H1 (cell line): Measurements from ENCODE around the gene TMEM236. TPM values are rescaled to one million over a fixed set of nuclear protein-coding genes. Genes with fewer than 3 reads are reported as not detected.

ENCODE experiments used
- CTCF ChIA-PET: fragments of 300-600 bp; sonication (Branson Sonifier 250); formaldehyde crosslinking; loops from one replicate; lab custom pipeline; 2021; ENCODE audit not compliant: partially characterized antibody; lab: Charles Lee
- POLR2A ChIA-PET: fragments of 300-600 bp; sonication (Branson Sonifier 250); formaldehyde crosslinking; loops from one replicate; lab custom pipeline; 2021; ENCODE audit warnings: inconsistent platforms; ENCODE audit not compliant: partially characterized antibody; lab: Charles Lee
- DNase-seq, 2 experiments: peaks; one replicate each; pipeline versions ENCODE4 v3.0.0 to v3.0.0-alpha.2; 2010 to 2022; ENCODE audit warnings: low spot score in 2 of 2, low read depth in 1 of 2, mixed read lengths in 1 of 2
- FAIRE-seq: peaks from 2 replicates; lab custom pipeline; 2011; peaks lifted over from hg19 to GRCh38; lab: Jason Lieb, UNC
- H2AFZ ChIP-seq: 2 replicates; pipeline ENCODE4 v1.8.1; 2012; ENCODE audit warnings: low read length, inconsistent platforms
- H2AK5ac ChIP-seq: 2 replicates; pipeline ENCODE4 v1.6.1; 2013; ENCODE audit warnings: low read depth, low read length
- H2BK120ac ChIP-seq: replicated peaks from 2 replicates; pipeline ENCODE3; 2013; ENCODE audit warnings: low read depth, low read length, inconsistent platforms
- H2BK12ac ChIP-seq: 2 replicates; pipeline ENCODE4 v1.6.1; 2013; ENCODE audit warnings: low read depth, low read length
- H2BK15ac ChIP-seq: 2 replicates; pipeline ENCODE4 v1.6.1; 2013; ENCODE audit warnings: low read length
- H2BK20ac ChIP-seq: 2 replicates; pipeline ENCODE4 v1.6.1; 2013; ENCODE audit warnings: low read length
- H2BK5ac ChIP-seq: 2 replicates; pipeline ENCODE4 v1.6.1; 2013; ENCODE audit warnings: low read depth, low read length
- H3K14ac ChIP-seq: 2 replicates; pipeline ENCODE4 v1.6.1; 2013; ENCODE audit warnings: inconsistent platforms; ENCODE audit not compliant: insufficient read length
- H3K18ac ChIP-seq: 2 replicates; pipeline ENCODE4 v1.6.1; 2013; ENCODE audit warnings: low read length; ENCODE audit errors: extremely low read depth
- H3K23ac ChIP-seq: 2 replicates; pipeline ENCODE4 v1.6.1; 2013; ENCODE audit warnings: inconsistent platforms; ENCODE audit not compliant: insufficient read length
- H3K23me2 ChIP-seq: 2 replicates; pipeline ENCODE4 v1.6.1; 2013; ENCODE audit warnings: low read depth, low read length
- H3K27ac ChIP-seq: 2 replicates; pipeline ENCODE4 v1.6.1; 2011; ENCODE audit warnings: low read depth, low read length, inconsistent platforms
- H3K27me3 ChIP-seq, 4 experiments: replicated peaks in 1 of 4; 1 replicate in 1 of 4; 2 replicates in 3 of 4; pipeline versions ENCODE4 v1.6.1 to v1.8.1; 2011 to 2013; ENCODE audit warnings: low read length in 3 of 4, mild to moderate bottlenecking in 3 of 4, inconsistent platforms in 2 of 4, mixed read lengths in 2 of 4, moderate library complexity in 1 of 4; ENCODE audit not compliant: control insufficient read depth in 3 of 4, insufficient read depth in 3 of 4; ENCODE audit errors: extremely low read depth in 1 of 4
- H3K36me3 ChIP-seq, 4 experiments: 2 replicates each; pipeline versions ENCODE4 v1.6.1 to v1.8.1; 2011 to 2013; ENCODE audit warnings: mild to moderate bottlenecking in 4 of 4, low read length in 3 of 4, moderate library complexity in 2 of 4, control low read depth in 1 of 4, inconsistent platforms in 1 of 4; ENCODE audit not compliant: insufficient read depth in 4 of 4, control insufficient read depth in 2 of 4
- H3K4ac ChIP-seq: replicated peaks from 2 replicates; pipeline ENCODE3; 2013; ENCODE audit warnings: low read length, low read depth, mixed read lengths, inconsistent platforms; ENCODE audit not compliant: insufficient read length
- H3K4me1 ChIP-seq, 4 experiments: replicated peaks in 1 of 4; 1 replicate in 1 of 4; 2 replicates in 3 of 4; pipeline versions ENCODE4 v1.6.1 to v1.8.1; 2011 to 2013; ENCODE audit warnings: low read length in 3 of 4, inconsistent platforms in 2 of 4, mixed read lengths in 1 of 4; ENCODE audit not compliant: insufficient read depth in 4 of 4, control insufficient read depth in 3 of 4
- H3K4me2 ChIP-seq, 2 experiments: 2 replicates each; pipeline versions ENCODE4 v1.6.1 to v1.8.1; 2011 to 2013; ENCODE audit warnings: low read depth in 2 of 2, low read length in 2 of 2, control low read depth in 1 of 2, inconsistent platforms in 1 of 2, mild to moderate bottlenecking in 1 of 2; ENCODE audit not compliant: insufficient read depth in 1 of 2
- H3K4me3 ChIP-seq, 4 experiments: fragments of 200-600, 300-600 bp in 1 of 4; sonication (generic), shearing (Covaris generic), sonication (Bioruptor Twin) in 1 of 4; 2 replicates each; pipeline versions ENCODE4 v1.5.1 to v1.8.1; 2011 to 2016; ENCODE audit warnings: low read length in 4 of 4, low read depth in 3 of 4, control low read depth in 2 of 4, inconsistent platforms in 2 of 4, mild to moderate bottlenecking in 2 of 4, mixed read lengths in 1 of 4, moderate library complexity in 1 of 4; ENCODE audit not compliant: insufficient read depth in 2 of 4; ENCODE audit errors: extremely low read depth in 1 of 4
- H3K56ac ChIP-seq: replicated peaks from 2 replicates; pipeline ENCODE3; 2013; ENCODE audit warnings: low read depth, mild to moderate bottlenecking, mixed read lengths, low read length, inconsistent platforms; ENCODE audit not compliant: insufficient read length
- H3K79me1 ChIP-seq: 2 replicates; pipeline ENCODE4 v1.6.1; 2013; ENCODE audit warnings: low read depth, low read length, control low read depth
- H3K79me2 ChIP-seq, 2 experiments: 2 replicates each; pipeline versions ENCODE4 v1.6.1 to v1.8.1; 2012 to 2013; ENCODE audit warnings: low read length in 2 of 2, mild to moderate bottlenecking in 2 of 2, inconsistent platforms in 1 of 2; ENCODE audit not compliant: insufficient read depth in 2 of 2, control insufficient read depth in 1 of 2
- H3K9ac ChIP-seq, 4 experiments: replicated peaks in 1 of 4; 1 replicate in 1 of 4; 2 replicates in 3 of 4; pipeline versions ENCODE4 v1.6.1 to v1.8.1; 2011 to 2013; ENCODE audit warnings: low read depth in 3 of 4, low read length in 3 of 4, control low read depth in 2 of 4, mild to moderate bottlenecking in 2 of 4, moderate library complexity in 2 of 4, inconsistent platforms in 1 of 4; ENCODE audit errors: extremely low read depth in 1 of 4
- H3K9me3 ChIP-seq, 2 experiments: 2 replicates each; pipeline versions ENCODE4 v1.6.1 to v1.8.1; 2012 to 2013; ENCODE audit warnings: mild to moderate bottlenecking in 2 of 2, moderate library complexity in 2 of 2, control low read depth in 1 of 2, inconsistent platforms in 1 of 2, low read depth in 1 of 2, low read length in 1 of 2, mixed read lengths in 1 of 2; ENCODE audit not compliant: insufficient read depth in 2 of 2
- H4K20me1 ChIP-seq, 2 experiments: replicated peaks in 1 of 2; 2 replicates each; pipeline versions ENCODE3 to v1.8.1; 2011 to 2013; ENCODE audit warnings: inconsistent platforms in 2 of 2, low read length in 2 of 2, mild to moderate bottlenecking in 1 of 2; ENCODE audit not compliant: insufficient read depth in 2 of 2, control insufficient read depth in 1 of 2
- H4K5ac ChIP-seq: 2 replicates; pipeline ENCODE4 v1.6.1; 2013; ENCODE audit warnings: low read length, low read depth, mixed read lengths, inconsistent platforms; ENCODE audit not compliant: insufficient read length
- H4K8ac ChIP-seq: 2 replicates; pipeline ENCODE4 v1.8.0; 2013; ENCODE audit warnings: mild to moderate bottlenecking, moderate library complexity, low read length, inconsistent platforms; ENCODE audit not compliant: insufficient read depth; ENCODE audit errors: extremely low read depth
- H4K91ac ChIP-seq: replicated peaks from 2 replicates; pipeline ENCODE3; 2013; ENCODE audit warnings: low read length, mixed read lengths, inconsistent platforms; ENCODE audit not compliant: insufficient read length
- ASH2L ChIP-seq: fragments of 200-600, 300-600 bp; sonication (generic); IDR thresholded peaks from one replicate; pipeline ENCODE4 v1.7.1; 2017; ENCODE audit warnings: low read length
- EGR1 ChIP-seq: IDR thresholded peaks from 2 replicates; pipeline ENCODE4 v1.6.1; 2011; ENCODE audit warnings: low read depth, low read length, borderline replicate concordance
- FOSL1 ChIP-seq: IDR thresholded peaks from 2 replicates; pipeline ENCODE4 v1.6.1; 2011; ENCODE audit warnings: mild to moderate bottlenecking, low read depth, low read length, moderate library complexity; ENCODE audit not compliant: insufficient read depth
- KDM1A ChIP-seq: fragments of 200-600, 300-600 bp; sonication (generic); IDR thresholded peaks from 2 replicates; pipeline ENCODE4 v1.7.1; 2016; ENCODE audit warnings: mild to moderate bottlenecking, low read length, borderline replicate concordance
- PHF8 ChIP-seq: fragments of 200-600 bp; sonication (generic); conservative IDR thresholded peaks from 2 replicates; pipeline ENCODE4 v1.7.1; 2012; ENCODE audit warnings: low read depth, mild to moderate bottlenecking, inconsistent platforms, low read length, moderate library complexity
- POLR2AphosphoS5 ChIP-seq: IDR thresholded peaks from 2 replicates; pipeline ENCODE4 v1.6.1; 2011; ENCODE audit warnings: low read depth, low read length
- WGBS, 2 experiments: shearing (Covaris generic) in 1 of 2; methylation state at CpG; one replicate each; pipeline versions ENCODE4 v1.1.6 to v1.1.7; 2013 to 2015; ENCODE audit warnings: low lambda C conversion rate in 2 of 2, mixed read lengths in 2 of 2, inconsistent platforms in 1 of 2, low coverage in 1 of 2, missing lambda C conversion rate in 1 of 2; ENCODE audit not compliant: insufficient replicate concordance in 2 of 2, insufficient coverage in 1 of 2, insufficient read length in 1 of 2; ENCODE audit errors: extremely low coverage in 1 of 2, missing lambda C conversion rate in 1 of 2; 5-methylcytosine and 5-hydroxymethylcytosine counted together
- polyA plus RNA-seq, 7 experiments: library from polyadenylated mRNA; depleted of rRNA in 3 of 7; stranded (reverse) in 5 of 7; unstranded in 2 of 7; fragments of >200 nt in 5 of 7; fragments of 200-250 nt in 2 of 7; gene quantifications; 1 replicate in 5 of 7; 2 replicates in 1 of 7; 4 replicates in 1 of 7; pipeline versions ENCODE4 v1.2.1 to v1.2.3, GENCODE V29; 2011 to 2013; ENCODE audit warnings: missing spikeins in 2 of 7, mixed read lengths in 2 of 7
- total RNA-seq: library from RNA; stranded (reverse); fragmentation: NEBNext Ultra II Directional; extraction: Animal tissue kit (Norgen Biotek cat#: 25700); gene quantifications from 2 replicates; pipeline ENCODE4 v1.2.1, GENCODE V29; 2021

The TMEM236 gene
- total and polyA plus RNA-seq, 2 of the 8 experiments (the other 6 are each of a cell fraction or from before 2014, with no cell fraction given) = 0.02 to 0.07 TPM

- CTCF ChIA-PET = no interaction called here
- Histone ChIP-seq H3K79me1 (no peaks in the 10 kb centered on the region), H3K27ac (no peak overlapping the region), H3K4me3 (no peak overlapping the region), H3K4ac (no peak overlapping the region), H3K9me3 (peaks cover 0 to 5% of the 10 kb centered on the region in 2 experiments; a peak in 1 of 4 replicates), H3K79me2 (no peaks in the 10 kb centered on the region), H3K27me3 (peaks cover 31 to 45% (median 38%) of the 10 kb centered on the region in 4 experiments), H3K14ac (no peak overlapping the region), H3K36me3 (no peaks in the 10 kb centered on the region), H3K9ac (no peak overlapping the region), H3K18ac (no peak overlapping the region), H3K4me2 (no peak overlapping the region), H2BK15ac (no peak overlapping the region), H2BK20ac (no peak overlapping the region), H4K91ac (no peak overlapping the region), H4K8ac (no peak overlapping the region), H3K56ac (no peak overlapping the region), H2AFZ (no peak overlapping the region), H2BK5ac (no peak overlapping the region), H4K5ac (no peak overlapping the region), H2AK5ac (no peak overlapping the region), H2BK12ac (no peak overlapping the region), H2BK120ac (no peak overlapping the region), H3K4me1 (peaks cover 0 to 4% (median 3%) of the 10 kb centered on the region in 4 experiments; a peak in 2 of 7 replicates), H3K23me2 (no peaks in the 10 kb centered on the region), H4K20me1 (peaks cover 0 to 2% of the 10 kb centered on the region in 2 experiments), H3K23ac (no peak overlapping the region)
- POLR2A ChIA-PET = no interaction called here
- TF ChIP-seq KDM1A (no peak), EGR1 (no peak), ASH2L (no peak), POLR2AphosphoS5 (no peak), FOSL1 (no peak), PHF8 (no peak)
- 62% methylated on average over 3 of the region's 3 CpGs; no CpG with 5 or more reads in 1 of the 2 experiments for WGBS, 2 experiments
- FAIRE-seq (no peak), DNase-seq (no peak)
These were observed 13.6 kb downstream of the TMEM236 start for GRCh38 chr10:17765602-17766001.
